GM12864 (cell line): ENCODE results near the gene AXDND1.

ENCODE experiments used
- DNase-seq: peaks from one replicate; pipeline ENCODE4 v3.0.0-alpha.2; 2011; ENCODE audit warnings: low read depth
- H3K4me3 ChIP-seq: 2 replicates; pipeline ENCODE4 v1.5.1; 2011; ENCODE audit warnings: mild to moderate bottlenecking, low read depth, low read length, control low read depth
- CTCF ChIP-seq: IDR thresholded peaks from 2 replicates; pipeline ENCODE4 v1.5.1; 2011; ENCODE audit warnings: low read depth, mild to moderate bottlenecking, moderate library complexity, low read length, control low read depth, inconsistent platforms; ENCODE audit errors: missing control alignments

The AXDND1 gene

GRCh38 chr1:179583771-179584320, 218.1 kb downstream of the AXDND1 start:
- no peak for TF ChIP-seq CTCF
- DNase-seq, result no peak
- no peak overlapping the region for H3K4me3 ChIP-seq

GRCh38 chr1:179586107-179586823, 220.5 kb downstream of the AXDND1 start:
- H3K4me3 ChIP-seq, result no peak overlapping the region
- no peak for DNase-seq
- no peak for TF ChIP-seq CTCF

- no peak for TF ChIP-seq CTCF
- H3K4me3 ChIP-seq, result no peak overlapping the region
- no peak for DNase-seq
These were observed 221.6 kb downstream of the AXDND1 start for GRCh38 chr1:179587336-179587735.

GRCh38 chr1:179588425-179589024, 222.8 kb downstream of the AXDND1 start:
- no peak overlapping the region for H3K4me3 ChIP-seq
- TF ChIP-seq CTCF, result no peak
- DNase-seq, result no peak

- no peak for DNase-seq
- no peak for TF ChIP-seq CTCF
- H3K4me3 ChIP-seq, result no peak overlapping the region
These were observed 223.7 kb downstream of the AXDND1 start for GRCh38 chr1:179589509-179589908.

GRCh38 chr1:179590671-179591070, 224.9 kb downstream of the AXDND1 start:
- no peak for DNase-seq
- TF ChIP-seq CTCF, result no peak
- no peak overlapping the region for H3K4me3 ChIP-seq

- no peak overlapping the region for H3K4me3 ChIP-seq
- TF ChIP-seq CTCF, result no peak
- DNase-seq, result no peak
These were observed 225.5 kb downstream of the AXDND1 start for GRCh38 chr1:179591253-179591591.
